Measurements from ENCODE around the gene HNRNPAB. TPM values are rescaled to one million over a fixed set of nuclear protein-coding genes. Genes with fewer than 3 reads are reported as not detected.
"Not testable (repeated sequence)": the region's sequence is repeated elsewhere in the genome, so short reads cannot be mapped to it uniquely, and the experiment has no call there.

Gene HNRNPAB
- total and polyA plus RNA-seq, 2 donors: 46.3 to 109 TPM

- WGBS: 68% methylated on average over 11 of the region's 11 CpGs
- peak overlapping the region; percentile 74 for H3K4me3 ChIP-seq (ENCODE audit: low read depth, low read length)
- H3K4me1 ChIP-seq (ENCODE audit: insufficient read depth): no peaks in the 10 kb centered on the region
- H3K27ac ChIP-seq (ENCODE audit: low read depth): peak overlapping the region; percentile 94
- no peak for DNase-seq (ENCODE audit: extremely low spot score)
- peaks cover 1% of the 10 kb centered on the region for H3K36me3 ChIP-seq (ENCODE audit: insufficient read depth)
Observed at GRCh38 chr5:178232920-178233429, 28.6 kb downstream of the HNRNPAB start.

GRCh38 chr5:178234121-178234749 is 29.9 kb downstream of the HNRNPAB start:
- no peaks in the 10 kb centered on the region for H3K4me1 ChIP-seq (ENCODE audit: insufficient read depth)
- H3K27ac ChIP-seq (ENCODE audit: low read depth): no peak overlapping the region
- no peak for DNase-seq (ENCODE audit: extremely low spot score)
- peaks cover 1% of the 10 kb centered on the region for H3K36me3 ChIP-seq (ENCODE audit: insufficient read depth)
- 89% methylated on average over 7 of the region's 7 CpGs for WGBS
- no peak overlapping the region for H3K4me3 ChIP-seq (ENCODE audit: low read depth, low read length)

GRCh38 chr5:178234750-178235587 is 30.6 kb downstream of the HNRNPAB start:
- 26% methylated on average over 12 of the region's 12 CpGs for WGBS
- DNase-seq (ENCODE audit: extremely low spot score): no peak
- H3K36me3 ChIP-seq (ENCODE audit: insufficient read depth): peaks cover 1% of the 10 kb centered on the region
- H3K27ac ChIP-seq (ENCODE audit: low read depth): no peak overlapping the region
- H3K4me3 ChIP-seq (ENCODE audit: low read depth, low read length): no peak overlapping the region
- H3K4me1 ChIP-seq (ENCODE audit: insufficient read depth): no peaks in the 10 kb centered on the region

GRCh38 chr5:178235588-178235974 is 31.2 kb downstream of the HNRNPAB start:
- 78% methylated on average over 3 of the region's 3 CpGs for WGBS
- no peak overlapping the region for H3K4me3 ChIP-seq (ENCODE audit: low read depth, low read length)
- H3K36me3 ChIP-seq (ENCODE audit: insufficient read depth): peaks cover 1% of the 10 kb centered on the region
- no peak overlapping the region for H3K27ac ChIP-seq (ENCODE audit: low read depth)
- no peaks in the 10 kb centered on the region for H3K4me1 ChIP-seq (ENCODE audit: insufficient read depth)
- DNase-seq (ENCODE audit: extremely low spot score): no peak

- 92% methylated on average over 9 of the region's 9 CpGs for WGBS
- no peaks in the 10 kb centered on the region for H3K4me1 ChIP-seq (ENCODE audit: insufficient read depth)
- DNase-seq (ENCODE audit: extremely low spot score): no peak
Observed at GRCh38 chr5:178236126-178236525, 31.8 kb downstream of the HNRNPAB start.

GRCh38 chr5:178236679-178237078 is 32.3 kb downstream of the HNRNPAB start:
- H3K4me1 ChIP-seq (ENCODE audit: insufficient read depth): no peaks in the 10 kb centered on the region
- 57% methylated on average over 4 of the region's 4 CpGs for WGBS

More at GRCh38 chr5:178236126-178236525, 31.8 kb downstream of the HNRNPAB start:
- H3K27ac ChIP-seq (ENCODE audit: low read depth): no peak overlapping the region
- no peaks in the 10 kb centered on the region for H3K36me3 ChIP-seq (ENCODE audit: insufficient read depth)
- H3K4me3 ChIP-seq (ENCODE audit: low read depth, low read length): no peak overlapping the region

GRCh38 chr5:178237431-178238312 is 33.3 kb downstream of the HNRNPAB start:
- no peak for DNase-seq (ENCODE audit: extremely low spot score)
- no peaks in the 10 kb centered on the region for H3K36me3 ChIP-seq (ENCODE audit: insufficient read depth)
- H3K27ac ChIP-seq (ENCODE audit: low read depth): no peak overlapping the region
- WGBS: 74% methylated on average over 13 of the region's 13 CpGs
- no peaks in the 10 kb centered on the region for H3K4me1 ChIP-seq (ENCODE audit: insufficient read depth)
- no peak overlapping the region for H3K4me3 ChIP-seq (ENCODE audit: low read depth, low read length)

More at GRCh38 chr5:178236679-178237078, 32.3 kb downstream of the HNRNPAB start:
- no peak overlapping the region for H3K4me3 ChIP-seq (ENCODE audit: low read depth, low read length)
- no peaks in the 10 kb centered on the region for H3K36me3 ChIP-seq (ENCODE audit: insufficient read depth)
- no peak for DNase-seq (ENCODE audit: extremely low spot score)
- H3K27ac ChIP-seq (ENCODE audit: low read depth): no peak overlapping the region

GRCh38 chr5:178238313-178238635 is 33.9 kb downstream of the HNRNPAB start:
- DNase-seq (ENCODE audit: extremely low spot score): no peak
- H3K4me1 ChIP-seq (ENCODE audit: insufficient read depth): no peaks in the 10 kb centered on the region
- 95% methylated on average over 6 of the region's 6 CpGs for WGBS
- H3K4me3 ChIP-seq (ENCODE audit: low read depth, low read length): no peak overlapping the region
- H3K27ac ChIP-seq (ENCODE audit: low read depth): no peak overlapping the region
- H3K36me3 ChIP-seq (ENCODE audit: insufficient read depth): no peaks in the 10 kb centered on the region

- no peak for DNase-seq (ENCODE audit: extremely low spot score)
- WGBS: 69% methylated on average over 17 of the region's 17 CpGs
- H3K4me1 ChIP-seq (ENCODE audit: insufficient read depth): no peaks in the 10 kb centered on the region
- H3K27ac ChIP-seq (ENCODE audit: low read depth): no peak overlapping the region
- H3K4me3 ChIP-seq (ENCODE audit: low read depth, low read length): no peak overlapping the region
- H3K36me3 ChIP-seq (ENCODE audit: insufficient read depth): no peaks in the 10 kb centered on the region
Observed at GRCh38 chr5:178238711-178239592, 34.6 kb downstream of the HNRNPAB start.

GRCh38 chr5:178239626-178240301 is 35.4 kb downstream of the HNRNPAB start:
- WGBS: 66% methylated on average over 14 of the region's 16 CpGs
- not testable (repeated sequence) for DNase-seq (ENCODE audit: extremely low spot score); H3K36me3 ChIP-seq (ENCODE audit: insufficient read depth); H3K4me3 ChIP-seq (ENCODE audit: low read depth, low read length); H3K4me1 ChIP-seq (ENCODE audit: insufficient read depth)
- H3K27ac ChIP-seq (ENCODE audit: low read depth): peak overlapping the region; percentile 29

- 87% methylated on average over 19 of the region's 19 CpGs for WGBS
- no peak overlapping the region for H3K27ac ChIP-seq (ENCODE audit: low read depth)
- no peak for DNase-seq (ENCODE audit: extremely low spot score)
- H3K36me3 ChIP-seq (ENCODE audit: insufficient read depth): no peaks in the 10 kb centered on the region
- H3K4me3 ChIP-seq (ENCODE audit: low read depth, low read length): no peak overlapping the region
- no peaks in the 10 kb centered on the region for H3K4me1 ChIP-seq (ENCODE audit: insufficient read depth)
Observed at GRCh38 chr5:178240341-178240741, 36.0 kb downstream of the HNRNPAB start.

GRCh38 chr5:178240766-178241165 is 36.4 kb downstream of the HNRNPAB start:
- no peaks in the 10 kb centered on the region for H3K4me1 ChIP-seq (ENCODE audit: insufficient read depth)
- WGBS: 75% methylated on average over 9 of the region's 9 CpGs
- H3K27ac ChIP-seq (ENCODE audit: low read depth): no peak overlapping the region
- no peaks in the 10 kb centered on the region for H3K36me3 ChIP-seq (ENCODE audit: insufficient read depth)
- DNase-seq (ENCODE audit: extremely low spot score): no peak
- no peak overlapping the region for H3K4me3 ChIP-seq (ENCODE audit: low read depth, low read length)
